ENCODE measurements around the gene ACSF2. TPM values are rescaled to one million over a fixed set of nuclear protein-coding genes. Genes with fewer than 3 reads are reported as not detected.

ACSF2 gene
- polyA plus RNA-seq, 10 donors, result 42.8 to 77.0 (median 58.3) TPM

DNA sequence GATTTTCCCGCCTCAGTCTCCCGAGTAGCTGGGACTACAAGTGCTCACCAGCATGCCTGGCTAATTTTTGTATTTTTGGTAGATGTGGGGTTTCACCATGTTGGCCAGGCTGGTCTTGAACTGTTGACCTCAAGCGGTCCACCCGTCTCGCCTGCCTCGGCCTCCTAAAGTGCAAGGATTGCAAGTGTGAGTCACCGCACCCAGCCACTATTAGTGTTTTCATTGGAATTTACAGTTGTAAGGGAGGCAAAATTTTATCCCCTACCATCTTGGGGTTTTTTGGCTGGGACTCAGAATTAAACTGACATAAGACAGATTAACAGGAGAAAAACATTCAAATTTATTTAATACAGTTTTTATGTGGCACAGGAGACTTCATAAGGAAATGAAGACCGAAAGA is 69.9 kb downstream of the ACSF2 start:
- DNase-seq, result no peak

DNA sequence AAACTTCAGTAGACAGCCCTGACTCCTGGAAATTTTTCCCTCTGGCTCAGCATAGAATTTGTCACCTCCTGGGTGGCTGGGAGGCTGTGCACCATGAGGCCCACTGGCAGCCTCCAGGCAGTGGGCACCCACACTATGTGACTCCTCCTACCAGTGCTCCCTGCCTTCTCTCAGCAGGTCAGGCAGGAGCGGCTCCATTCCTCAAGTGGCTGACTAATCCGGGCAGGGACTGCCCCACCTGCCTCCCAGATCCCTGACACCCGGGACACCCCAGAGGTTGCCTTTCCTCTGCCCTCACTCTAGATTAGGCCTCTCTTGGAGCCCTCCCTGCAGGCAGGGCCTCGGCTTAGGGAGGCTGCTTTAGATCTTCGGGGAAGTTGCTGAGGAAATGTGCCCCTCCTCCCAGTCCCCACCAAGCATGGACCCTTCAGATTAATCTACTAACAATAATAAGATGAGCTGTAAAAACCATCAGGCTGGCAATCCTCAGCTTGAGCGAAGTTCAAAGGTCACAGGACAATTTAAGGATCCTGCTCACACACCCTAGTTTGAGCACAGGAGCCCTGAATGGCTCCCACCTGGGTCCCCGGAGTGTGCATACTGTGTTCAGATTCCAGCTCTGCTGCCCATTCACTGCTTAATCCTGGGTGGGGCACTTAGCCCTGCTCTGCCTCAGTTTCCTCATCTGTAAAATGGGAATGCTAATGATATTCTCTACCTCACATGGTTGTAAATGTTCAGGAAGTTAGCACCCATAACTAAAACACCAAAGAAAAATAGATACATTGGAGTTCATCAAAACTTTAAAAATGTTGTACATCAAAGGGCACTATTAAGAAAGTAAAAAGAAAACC is 72.2 kb downstream of the ACSF2 start:
- no peak for DNase-seq

DNA sequence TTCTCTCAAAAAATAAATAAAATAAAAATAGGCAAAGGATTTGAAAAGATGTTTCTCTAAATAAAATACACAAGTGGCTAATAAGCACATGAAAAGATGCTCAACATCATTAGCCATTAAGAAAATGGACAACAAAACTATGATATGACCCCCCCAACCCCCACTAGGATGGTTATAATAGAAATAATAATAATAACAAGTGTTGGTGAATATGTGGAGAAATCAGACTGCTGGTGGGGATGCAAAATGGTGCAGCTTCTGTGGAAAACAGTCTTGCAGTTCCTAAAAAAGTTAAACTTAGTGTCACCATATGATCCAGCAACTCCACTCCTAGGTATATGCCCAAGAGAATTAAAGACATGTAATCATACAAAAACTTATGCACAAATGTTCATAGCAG is 73.3 kb downstream of the ACSF2 start:
- no peak for DNase-seq

DNA sequence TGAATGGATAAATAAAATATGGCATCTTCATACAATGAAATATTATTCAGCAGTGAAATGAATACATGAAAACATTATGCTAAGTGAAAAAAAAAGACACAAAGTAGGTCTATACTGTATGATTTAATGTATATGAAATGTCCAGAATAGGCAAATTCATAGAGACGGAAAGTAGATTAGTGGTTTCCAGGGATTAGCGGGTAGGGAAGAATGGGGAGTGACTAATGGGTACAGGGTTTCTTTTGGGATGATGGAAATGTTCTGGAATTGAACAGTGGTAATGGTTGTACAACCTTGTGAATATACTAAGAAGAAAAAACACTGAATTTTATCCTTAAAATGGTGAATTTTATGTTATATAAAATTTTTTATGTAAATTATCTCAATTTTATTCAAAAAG is 73.7 kb downstream of the ACSF2 start:
- peak in 1 of 3 donors; percentile 40 for DNase-seq

DNA sequence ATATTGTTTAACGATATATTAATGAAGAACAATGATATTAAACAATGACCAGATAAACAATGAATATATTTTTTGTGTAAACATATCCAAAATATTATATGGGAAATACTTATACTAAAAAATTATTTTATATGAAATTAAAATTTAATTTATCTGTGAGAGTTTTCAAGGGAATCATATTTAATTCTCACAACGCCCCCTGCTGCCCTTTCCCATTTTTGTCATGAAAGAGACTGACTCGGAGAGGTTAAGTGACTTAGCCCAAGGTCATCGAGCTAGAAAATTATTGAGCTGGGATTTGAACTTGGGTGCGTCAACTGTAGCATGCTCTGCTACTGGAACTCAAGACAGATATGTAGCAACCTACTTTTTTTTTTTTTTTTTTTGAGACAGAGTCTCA is 75.0 kb downstream of the ACSF2 start:
- DNase-seq, result no peak

DNA sequence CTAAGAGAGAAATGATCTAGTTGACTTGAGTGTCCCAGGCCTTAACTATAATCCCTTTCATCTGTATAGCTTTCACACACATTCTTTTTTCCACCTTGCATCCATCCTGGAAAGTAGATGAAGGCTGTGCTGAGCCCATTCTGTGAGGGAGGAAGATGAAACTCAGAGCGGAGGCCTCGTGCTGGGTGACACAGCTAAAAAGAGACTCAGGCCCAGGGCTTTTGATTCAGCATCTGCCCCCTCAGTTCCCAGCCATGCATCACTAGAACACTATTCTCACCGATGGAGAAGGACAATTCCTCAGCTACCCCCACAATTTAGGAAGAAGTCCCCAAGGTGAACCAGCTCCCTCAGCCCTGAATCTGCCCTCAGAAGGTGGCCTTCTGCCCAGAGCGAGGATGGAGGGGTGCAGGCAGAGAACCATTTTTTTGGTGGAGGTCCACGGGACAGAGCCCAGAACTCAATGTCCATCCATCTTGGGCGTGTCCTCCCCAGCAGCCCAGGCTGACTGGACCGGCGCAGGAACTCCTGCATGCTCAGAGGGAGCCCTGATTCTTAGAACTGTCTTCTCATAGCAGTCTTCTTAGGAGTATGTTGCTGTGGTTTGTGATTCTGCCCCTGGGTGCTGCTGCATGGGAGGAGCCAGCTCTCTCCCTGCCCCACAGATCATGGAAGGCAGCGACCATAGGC is 76.4 kb downstream of the ACSF2 start:
- DNase-seq, result no peak

DNA sequence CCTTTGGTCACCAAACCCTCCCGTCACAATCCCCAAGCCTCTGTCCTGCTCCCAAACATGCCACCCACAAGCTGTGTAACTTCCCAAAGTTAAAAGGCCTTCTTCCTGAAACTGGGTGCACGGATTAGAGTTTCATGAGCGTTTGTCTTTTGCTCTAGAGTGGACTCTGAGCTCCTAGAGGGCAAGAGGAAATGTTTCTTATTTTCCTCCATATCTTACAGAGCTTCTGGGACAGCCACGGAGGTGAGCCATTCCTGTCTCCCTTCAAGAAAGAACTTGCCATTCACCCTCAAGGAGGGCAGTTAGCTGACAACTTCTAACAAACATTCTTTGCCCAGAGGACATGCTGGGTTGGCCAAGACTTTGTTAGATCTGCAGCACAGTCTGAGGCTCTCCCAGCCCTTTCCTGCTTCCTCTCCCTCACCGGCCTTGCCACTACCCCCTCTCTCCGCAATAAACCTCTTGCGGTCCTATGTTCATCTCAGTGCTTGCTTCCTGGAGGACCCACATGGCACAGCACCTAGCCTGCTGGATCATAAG is 79.6 kb downstream of the ACSF2 start:
- DNase-seq, result no peak

DNA sequence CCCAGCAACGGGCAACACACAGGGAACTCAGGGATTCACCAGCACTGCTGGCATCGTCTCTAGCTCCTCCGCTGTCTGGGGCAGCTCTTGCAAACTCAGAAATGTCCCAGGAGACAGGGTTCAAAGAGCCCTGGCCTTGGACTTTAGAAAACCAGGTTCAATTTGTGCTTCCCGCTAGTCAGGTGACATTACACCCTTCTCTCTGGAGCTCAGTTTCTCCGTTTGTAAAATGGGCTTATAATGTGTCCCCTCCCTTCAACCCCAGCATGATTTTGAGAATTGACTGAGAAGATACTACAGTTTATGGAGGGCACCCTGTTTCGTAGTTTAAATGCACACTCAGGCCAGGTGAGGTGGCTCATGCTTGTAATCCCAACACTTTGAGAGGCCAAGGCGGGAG is 80.3 kb downstream of the ACSF2 start:
- DNase-seq, result no peak

DNA sequence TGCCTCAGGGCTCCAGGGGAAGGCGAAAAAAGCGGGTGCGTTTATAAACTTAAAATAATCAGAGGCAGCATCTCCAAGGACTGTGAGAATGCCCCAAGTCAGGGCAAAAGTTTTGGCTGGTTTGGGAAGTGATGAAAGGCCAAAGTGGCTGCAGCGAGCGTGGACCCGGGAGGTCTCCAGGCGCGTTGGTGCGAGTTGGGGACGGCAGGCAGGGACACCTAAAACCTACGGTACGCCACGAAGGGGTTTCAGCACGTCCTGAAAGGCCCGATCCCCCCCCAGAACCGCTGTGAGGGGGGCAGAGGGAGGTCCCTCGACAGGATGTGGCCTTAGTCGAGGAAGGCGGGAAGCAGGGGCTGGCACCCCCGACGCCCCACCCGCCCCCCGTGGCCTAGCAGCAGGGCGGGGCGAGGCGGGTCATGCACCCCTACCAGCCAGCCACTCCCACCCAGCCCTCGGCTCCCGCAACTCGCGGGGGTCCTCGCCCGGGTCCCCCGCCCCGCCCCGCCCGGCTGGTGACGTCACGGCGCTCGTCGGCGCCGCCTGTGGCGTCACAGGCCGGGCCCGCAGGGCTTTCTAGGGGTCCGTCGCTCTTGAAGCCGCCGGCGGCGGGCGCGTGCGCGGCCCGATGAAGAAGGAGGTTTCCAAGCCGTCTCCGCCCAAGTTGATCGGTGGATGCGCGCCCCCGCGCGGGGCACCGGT is 82.0 kb downstream of the ACSF2 start, which contains the start of gene MYCBPAP:
Gene MYCBPAP, plus strand, starts transcription at position 569 of the 702 bp plus-strand sequence. CDS start 236 bp downstream, outside the sequence.
- DNase-seq, result peak; percentile 72 to 94 (median 86)

DNA sequence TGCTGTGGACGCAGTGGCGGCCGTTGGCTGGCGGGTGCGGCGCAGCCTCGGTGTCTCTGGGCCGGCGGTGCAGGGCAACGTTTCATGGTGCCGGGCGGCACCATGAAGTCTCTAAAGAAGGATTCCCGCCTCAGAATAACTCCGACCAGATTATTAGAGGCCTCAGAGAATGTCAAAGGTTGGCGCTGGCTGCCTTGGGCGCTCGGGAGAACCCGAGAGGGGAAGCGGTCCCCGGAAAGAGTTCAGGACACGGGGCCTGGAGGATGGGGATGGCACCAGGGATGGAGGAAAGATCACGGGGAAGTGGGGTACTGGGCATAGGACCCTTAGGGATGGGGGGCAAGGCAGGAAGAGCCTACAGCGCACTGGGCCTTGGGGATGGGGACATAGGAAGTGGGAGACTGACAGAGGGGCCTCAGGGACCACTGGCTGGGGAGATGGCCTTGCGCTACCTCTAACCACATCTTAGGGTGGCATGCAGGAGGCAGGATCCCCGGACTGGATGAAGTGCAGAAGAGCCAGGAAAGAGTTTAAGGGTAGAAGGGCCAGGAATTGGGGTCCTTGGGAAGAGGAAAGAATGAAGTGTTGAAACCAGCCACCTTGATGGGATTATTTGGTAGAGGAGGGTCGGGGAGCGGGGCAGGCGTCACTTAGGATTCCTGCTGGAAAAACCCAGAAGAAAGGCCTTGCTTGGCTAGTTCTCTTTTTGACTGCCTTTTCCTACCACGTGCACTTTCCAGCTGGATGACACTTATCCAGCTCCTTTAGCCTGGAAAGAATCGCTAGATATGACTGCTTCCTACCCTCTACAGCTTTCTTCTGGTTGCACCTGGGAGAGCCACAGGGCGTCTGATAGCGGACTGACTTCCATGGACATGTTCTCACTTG is 82.8 kb downstream of the ACSF2 start:
- DNase-seq, result peak; percentile 28 to 70 (median 34)

DNA sequence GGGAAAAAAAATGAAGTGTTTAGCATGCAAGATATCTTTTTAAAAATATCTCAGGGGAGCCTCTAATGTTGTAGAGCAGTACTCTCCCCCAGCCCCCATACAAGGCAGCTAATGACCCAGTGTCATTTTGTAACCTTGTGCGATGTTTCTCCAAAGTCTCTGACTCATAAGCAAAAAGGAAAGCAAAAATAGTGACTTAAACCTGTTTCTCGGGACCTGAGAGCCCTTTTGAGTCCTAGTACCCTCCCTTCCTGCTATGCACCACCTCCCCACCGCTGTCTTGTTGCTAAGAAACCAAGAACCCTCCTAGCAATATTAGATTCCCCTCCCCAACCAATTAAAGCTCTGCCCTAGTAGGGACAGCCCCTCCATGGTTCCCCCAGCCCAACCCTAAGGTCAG is 85.0 kb downstream of the ACSF2 start:
- DNase-seq, result no peak

DNA sequence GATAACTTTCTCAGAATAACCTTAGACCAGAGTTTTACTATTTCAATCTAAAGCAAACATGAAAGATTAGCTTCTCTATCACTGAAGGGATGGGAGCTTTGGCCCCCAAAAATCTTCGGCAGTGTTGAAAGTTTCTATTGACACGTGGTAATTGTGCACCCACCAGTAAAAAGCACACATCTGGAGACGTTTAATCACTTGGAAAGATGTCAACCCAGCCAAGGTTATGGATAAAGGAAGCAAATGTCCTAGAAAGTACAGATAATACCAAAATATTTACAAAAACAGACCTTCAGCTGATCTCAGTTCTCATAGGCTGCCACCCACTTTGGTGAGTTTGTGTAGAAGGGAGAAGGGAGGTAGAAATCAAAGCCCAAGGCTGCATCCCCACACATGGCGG is 87.5 kb downstream of the ACSF2 start:
- DNase-seq, result no peak

DNA sequence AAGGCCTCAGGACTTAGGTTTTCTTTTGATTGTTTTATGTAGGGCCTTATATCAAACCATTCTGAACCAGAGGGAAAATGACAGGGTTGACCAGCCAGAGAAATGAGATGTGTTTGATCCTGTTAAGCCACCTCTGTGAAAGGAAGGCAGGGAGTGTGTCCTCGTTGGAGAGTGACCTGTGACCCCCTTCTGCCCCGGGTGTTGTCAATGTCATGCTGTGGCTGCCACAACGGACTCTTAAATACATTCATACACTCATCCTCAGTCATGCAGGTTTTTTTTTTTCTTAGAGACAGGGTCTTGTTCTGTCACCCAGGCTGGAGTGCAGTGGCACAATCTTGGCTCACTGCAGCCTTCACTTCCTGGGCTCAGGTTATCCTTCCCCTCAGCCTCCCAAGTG is 88.4 kb downstream of the ACSF2 start:
- no peak for DNase-seq

DNA sequence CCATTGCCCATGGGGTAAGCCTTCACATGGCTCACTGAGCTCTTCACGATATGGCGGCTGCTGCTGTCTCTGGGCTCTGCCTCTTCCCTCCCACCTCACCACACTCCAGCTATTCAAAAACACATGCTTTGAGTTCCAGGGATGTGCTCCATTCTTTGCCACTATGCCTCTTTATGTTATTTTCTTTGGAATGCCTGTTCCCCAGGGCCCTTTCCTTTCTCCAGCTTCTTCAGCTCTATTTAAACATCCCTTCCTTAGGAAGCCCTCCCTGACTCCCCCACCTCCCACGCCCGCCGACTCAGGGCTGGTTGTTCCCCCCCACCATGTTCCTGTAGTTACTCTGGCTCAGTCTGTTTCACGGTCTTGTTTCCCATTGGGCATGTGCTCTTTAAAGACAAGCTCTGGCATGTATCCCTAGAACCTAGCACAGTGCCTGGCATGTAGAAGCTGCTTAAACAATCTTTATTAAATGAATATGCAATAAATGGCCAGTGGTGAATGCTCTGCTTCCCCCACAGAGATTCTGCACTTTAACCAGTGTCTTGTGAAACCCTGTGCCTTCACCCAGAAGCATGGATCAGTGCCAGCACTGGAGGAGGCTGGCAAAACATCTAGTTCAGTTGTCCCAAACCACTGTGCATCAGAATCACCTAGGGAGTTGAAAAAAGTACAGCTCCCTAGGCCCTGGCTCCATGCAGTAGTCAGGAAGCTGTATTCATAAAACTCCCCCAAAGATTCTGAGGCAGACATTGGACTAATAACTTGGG is 89.1 kb downstream of the ACSF2 start:
- no peak for DNase-seq

DNA sequence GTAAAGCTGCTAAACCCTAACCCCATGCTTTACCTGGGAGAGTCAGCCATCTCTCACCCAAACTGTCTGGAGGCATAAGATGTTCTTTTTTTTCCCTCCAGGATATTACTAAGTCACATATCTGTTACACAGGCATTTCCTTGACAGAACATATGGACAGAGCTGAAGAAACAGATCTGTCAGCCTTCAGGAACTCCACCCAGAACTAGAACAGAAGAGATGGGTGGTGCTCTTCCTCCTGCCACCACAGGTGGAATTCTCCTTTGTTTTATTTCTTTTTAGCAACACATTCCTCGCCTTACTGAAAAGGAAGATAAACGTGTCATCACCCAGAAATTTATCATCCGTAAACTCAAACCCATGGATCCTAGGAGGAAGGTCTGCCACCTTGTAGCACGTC is 91.0 kb downstream of the ACSF2 start:
- no peak for DNase-seq

DNA sequence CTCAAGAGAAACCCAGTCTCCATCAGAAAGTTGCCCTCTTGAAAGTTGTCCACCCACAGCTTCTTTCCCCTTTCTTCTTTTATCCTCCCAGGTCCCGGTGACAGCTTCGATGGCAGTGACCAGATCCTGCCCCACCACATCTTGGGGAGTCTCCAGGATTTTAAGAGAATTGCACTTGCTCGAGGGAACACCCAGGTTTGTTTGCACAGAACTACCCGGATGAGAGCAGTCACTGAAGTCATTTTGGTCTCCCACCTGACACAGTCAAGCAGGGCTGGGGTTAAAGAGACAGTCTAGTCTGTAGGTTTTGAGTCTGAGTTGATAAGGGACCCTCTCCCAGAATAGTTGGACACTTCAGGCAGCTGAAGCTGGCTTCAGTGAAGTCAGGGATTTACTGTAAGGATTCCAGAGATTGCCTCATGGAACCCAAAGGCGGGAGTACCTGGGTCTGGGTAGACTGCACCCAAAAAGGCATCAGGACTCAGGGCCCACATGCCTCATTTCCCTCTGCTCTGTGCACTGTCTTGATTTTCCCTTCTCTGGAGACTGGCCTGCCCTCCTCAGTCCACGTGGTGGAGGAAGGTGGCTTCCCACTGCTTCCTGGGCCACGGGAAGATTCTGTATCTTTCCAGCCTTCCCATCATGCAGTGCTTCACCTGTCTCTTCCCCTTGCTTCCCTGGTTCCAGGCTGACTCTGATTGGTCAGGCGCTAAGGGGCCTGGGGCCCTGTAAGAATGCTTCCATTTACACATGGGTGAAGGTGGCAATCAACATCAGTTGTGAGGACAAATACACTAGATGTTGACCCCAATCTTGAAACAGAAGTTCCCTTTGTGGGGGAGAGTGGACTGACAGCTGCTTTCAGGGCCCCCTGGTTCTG is 91.7 kb downstream of the ACSF2 start:
- no peak for DNase-seq

DNA sequence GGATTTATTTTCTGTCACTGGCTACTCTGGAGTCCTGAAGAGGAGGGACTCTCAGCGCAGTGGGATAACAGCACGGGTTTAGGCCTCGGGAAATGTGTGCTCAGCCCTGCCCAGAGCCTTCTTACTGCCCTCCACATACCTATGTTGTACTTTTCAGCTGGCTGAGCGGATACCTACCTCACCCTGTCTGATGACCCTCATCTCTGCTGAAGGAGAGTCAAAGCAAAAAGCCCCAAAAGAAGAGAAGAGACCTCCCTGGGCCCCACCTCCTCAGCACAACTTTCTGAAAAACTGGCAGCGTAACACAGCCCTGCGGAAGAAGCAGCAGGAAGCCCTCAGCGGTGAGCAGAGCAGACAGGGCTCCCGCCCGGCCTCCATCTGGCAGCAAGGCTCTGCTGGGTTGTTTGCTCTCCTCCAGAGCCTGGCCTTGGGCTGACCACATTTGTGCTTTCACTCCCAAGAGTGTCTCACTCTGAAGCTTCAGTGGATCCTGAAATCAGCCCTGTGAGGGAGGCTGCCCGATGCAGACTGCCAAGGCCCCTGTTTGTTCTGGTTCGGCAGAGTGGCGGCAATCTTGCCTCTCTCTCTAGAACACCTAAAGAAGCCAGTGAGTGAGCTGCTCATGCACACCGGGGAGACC is 92.5 kb downstream of the ACSF2 start:
- DNase-seq, result no peak

DNA sequence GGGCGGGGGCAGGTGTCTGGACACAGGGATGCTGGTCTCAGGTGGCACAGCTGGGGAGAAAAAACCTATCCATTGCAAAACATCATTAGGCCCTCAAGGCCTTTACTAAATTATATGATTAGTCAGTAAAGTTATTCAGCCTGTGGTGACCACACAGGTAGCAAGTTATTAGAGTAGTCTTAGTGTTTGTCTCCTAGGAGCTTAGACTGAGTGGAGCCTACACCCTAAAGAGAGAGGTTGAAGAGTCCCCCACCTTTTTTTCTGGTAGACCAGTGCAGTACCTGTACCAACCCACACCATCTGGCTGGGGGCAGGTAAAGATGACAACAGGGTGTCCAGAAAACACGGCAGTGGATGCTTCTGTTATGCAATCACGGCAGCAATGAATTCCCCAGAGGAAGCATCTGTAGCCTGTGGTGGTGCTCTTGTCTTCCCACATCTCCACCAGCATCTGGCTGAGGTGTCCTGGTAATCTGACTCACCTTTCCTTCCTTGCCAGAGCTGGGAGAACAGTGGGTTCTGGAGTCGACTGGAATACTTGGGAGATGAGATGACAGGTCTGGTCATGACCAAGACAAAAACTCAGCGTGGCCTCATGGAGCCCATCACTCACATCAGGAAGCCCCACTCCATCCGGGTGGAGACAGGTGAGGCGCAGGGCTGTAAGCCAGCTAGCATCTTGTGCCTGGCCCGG is 93.3 kb downstream of the ACSF2 start:
- no peak for DNase-seq

Data from muscle of back (tissue), 11 donors.